ENCODE measurements around the gene WNT6.

The WNT6 gene

GRCh38 chr2:218873359-218874194 lies 14.0 kb downstream of the WNT6 start:
- no peak for DNase-seq
- peaks cover 73% of the 10 kb centered on the region for H3K27me3 Mint-ChIP-seq
- H3K4me3 Mint-ChIP-seq: peak overlapping the region; percentile 6
- H3K36me3 Mint-ChIP-seq (ENCODE audit: low read depth): no peaks in the 10 kb centered on the region
- H3K4me1 Mint-ChIP-seq (ENCODE audit: low read depth): peaks cover 28% of the 10 kb centered on the region
- no peaks in the 10 kb centered on the region for H3K9me3 Mint-ChIP-seq
- H3K27ac Mint-ChIP-seq: no peak overlapping the region

GRCh38 chr2:218875692-218876246 lies 16.2 kb downstream of the WNT6 start:
- no peaks in the 10 kb centered on the region for H3K36me3 Mint-ChIP-seq (ENCODE audit: low read depth)
- peaks cover 56% of the 10 kb centered on the region for H3K27me3 Mint-ChIP-seq
- H3K4me1 Mint-ChIP-seq (ENCODE audit: low read depth): peaks cover 37% of the 10 kb centered on the region
- no peak for DNase-seq
- no peaks in the 10 kb centered on the region for H3K9me3 Mint-ChIP-seq
- no peak overlapping the region for H3K4me3 Mint-ChIP-seq
- H3K27ac Mint-ChIP-seq: no peak overlapping the region

GRCh38 chr2:218876562-218877219 lies 17.1 kb downstream of the WNT6 start:
- H3K27ac Mint-ChIP-seq: no peak overlapping the region

GRCh38 chr2:218877331-218877730 lies 17.7 kb downstream of the WNT6 start:
- H3K27me3 Mint-ChIP-seq: peaks cover 56% of the 10 kb centered on the region
- no peaks in the 10 kb centered on the region for H3K36me3 Mint-ChIP-seq (ENCODE audit: low read depth)
- H3K9me3 Mint-ChIP-seq: no peaks in the 10 kb centered on the region
- no peak for DNase-seq
- no peak overlapping the region for H3K4me3 Mint-ChIP-seq
- H3K27ac Mint-ChIP-seq: no peak overlapping the region
- H3K4me1 Mint-ChIP-seq (ENCODE audit: low read depth): peaks cover 39% of the 10 kb centered on the region

More at GRCh38 chr2:218876562-218877219, 17.1 kb downstream of the WNT6 start:
- peak; percentile 83 for DNase-seq
- Mint-ChIP-seq H3K9me3 (no peaks in the 10 kb centered on the region), H3K4me1 (ENCODE audit: low read depth) (peaks cover 41% of the 10 kb centered on the region), H3K4me3 (no peak overlapping the region), H3K27me3 (peaks cover 58% of the 10 kb centered on the region), H3K36me3 (ENCODE audit: low read depth) (no peaks in the 10 kb centered on the region)

GRCh38 chr2:218877891-218878290 lies 18.3 kb downstream of the WNT6 start:
- Mint-ChIP-seq H3K27ac (no peak overlapping the region), H3K9me3 (no peaks in the 10 kb centered on the region), H3K36me3 (ENCODE audit: low read depth) (no peaks in the 10 kb centered on the region), H3K4me1 (ENCODE audit: low read depth) (peaks cover 43% of the 10 kb centered on the region), H3K4me3 (no peak overlapping the region), H3K27me3 (peaks cover 56% of the 10 kb centered on the region)
- DNase-seq: no peak

GRCh38 chr2:218878486-218878885 lies 18.9 kb downstream of the WNT6 start:
- no peak for DNase-seq
- Mint-ChIP-seq H3K4me3 (no peak overlapping the region), H3K36me3 (ENCODE audit: low read depth) (no peaks in the 10 kb centered on the region), H3K27me3 (peaks cover 53% of the 10 kb centered on the region), H3K27ac (no peak overlapping the region), H3K9me3 (no peaks in the 10 kb centered on the region), H3K4me1 (ENCODE audit: low read depth) (peaks cover 43% of the 10 kb centered on the region)

GRCh38 chr2:218878926-218879761 lies 19.5 kb downstream of the WNT6 start:
- H3K4me3 Mint-ChIP-seq: peak overlapping the region; percentile 72
- H3K4me1 Mint-ChIP-seq (ENCODE audit: low read depth): peaks cover 46% of the 10 kb centered on the region
- no peaks in the 10 kb centered on the region for H3K36me3 Mint-ChIP-seq (ENCODE audit: low read depth)
- DNase-seq: no peak
- no peaks in the 10 kb centered on the region for H3K9me3 Mint-ChIP-seq
- H3K27me3 Mint-ChIP-seq: peaks cover 51% of the 10 kb centered on the region
- H3K27ac Mint-ChIP-seq: peak overlapping the region; percentile 40

GRCh38 chr2:218879776-218880101 lies 20.1 kb downstream of the WNT6 start:
- H3K27me3 Mint-ChIP-seq: peaks cover 51% of the 10 kb centered on the region
- no peaks in the 10 kb centered on the region for H3K36me3 Mint-ChIP-seq (ENCODE audit: low read depth)
- H3K4me3 Mint-ChIP-seq: peak overlapping the region; percentile 72
- peaks cover 51% of the 10 kb centered on the region for H3K4me1 Mint-ChIP-seq (ENCODE audit: low read depth)
- peak overlapping the region; percentile 40 for H3K27ac Mint-ChIP-seq
- DNase-seq: no peak
- no peaks in the 10 kb centered on the region for H3K9me3 Mint-ChIP-seq

- Mint-ChIP-seq H3K27ac (peak within 1 kb of the TSS; percentile 40), H3K27me3 (peaks cover 49% of the 10 kb centered on the region)
- peak; percentile 81 for DNase-seq
Measured at GRCh38 chr2:218880102-218880858, 20.7 kb downstream of the WNT6 start, which contains the start of gene WNT10A. WNT10A (plus strand) TSS chr2:218880852; CDS start chr2:218880996, 144 bp downstream.

GRCh38 chr2:218880859-218881594 lies 21.4 kb downstream of the WNT6 start:
- no peak for DNase-seq
- Mint-ChIP-seq H3K36me3 (ENCODE audit: low read depth) (no peaks in the 10 kb centered on the region), H3K4me1 (ENCODE audit: low read depth) (peaks cover 58% of the 10 kb centered on the region), H3K27ac (no peak overlapping the region), H3K9me3 (no peaks in the 10 kb centered on the region), H3K27me3 (peaks cover 42% of the 10 kb centered on the region), H3K4me3 (peak overlapping the region; percentile 65)

More at GRCh38 chr2:218880102-218880858, 20.7 kb downstream of the WNT6 start, which contains the start of gene WNT10A:
- peaks cover 54% of the 10 kb centered on the region for H3K4me1 Mint-ChIP-seq (ENCODE audit: low read depth)
- no peaks in the 10 kb centered on the region for H3K9me3 Mint-ChIP-seq
- peak within 1 kb of the TSS; percentile 72 for H3K4me3 Mint-ChIP-seq
- H3K36me3 Mint-ChIP-seq (ENCODE audit: low read depth): no peaks in the 10 kb centered on the region

- DNase-seq: no peak
- Mint-ChIP-seq H3K27me3 (peaks cover 35% of the 10 kb centered on the region), H3K4me3 (no peak overlapping the region), H3K36me3 (ENCODE audit: low read depth) (no peaks in the 10 kb centered on the region), H3K4me1 (ENCODE audit: low read depth) (peaks cover 56% of the 10 kb centered on the region), H3K9me3 (no peaks in the 10 kb centered on the region), H3K27ac (no peak overlapping the region)
Measured at GRCh38 chr2:218881744-218882460, 22.3 kb downstream of the WNT6 start.

GRCh38 chr2:218882461-218882816 lies 22.8 kb downstream of the WNT6 start:
- Mint-ChIP-seq H3K9me3 (no peaks in the 10 kb centered on the region), H3K27ac (no peak overlapping the region), H3K4me1 (ENCODE audit: low read depth) (peaks cover 55% of the 10 kb centered on the region), H3K4me3 (no peak overlapping the region), H3K36me3 (ENCODE audit: low read depth) (no peaks in the 10 kb centered on the region), H3K27me3 (peaks cover 35% of the 10 kb centered on the region)
- DNase-seq: no peak
